GM19395 (cell line): ENCODE measurements around the gene TAC1.
"Not testable (repeated sequence)": the region's sequence is repeated elsewhere in the genome, so short reads cannot be mapped to it uniquely, and the experiment has no call there.

ENCODE experiments used
- ATAC-seq: cut with Tn5 transposase; IDR thresholded peaks from one replicate; pipeline ENCODE4 v1.9.1; 2021; ENCODE audit warnings: mild to moderate bottlenecking, moderate library complexity; ENCODE audit not compliant: unreplicated experiment

Gene TAC1, protein sequence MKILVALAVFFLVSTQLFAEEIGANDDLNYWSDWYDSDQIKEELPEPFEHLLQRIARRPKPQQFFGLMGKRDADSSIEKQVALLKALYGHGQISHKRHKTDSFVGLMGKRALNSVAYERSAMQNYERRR

DNA sequence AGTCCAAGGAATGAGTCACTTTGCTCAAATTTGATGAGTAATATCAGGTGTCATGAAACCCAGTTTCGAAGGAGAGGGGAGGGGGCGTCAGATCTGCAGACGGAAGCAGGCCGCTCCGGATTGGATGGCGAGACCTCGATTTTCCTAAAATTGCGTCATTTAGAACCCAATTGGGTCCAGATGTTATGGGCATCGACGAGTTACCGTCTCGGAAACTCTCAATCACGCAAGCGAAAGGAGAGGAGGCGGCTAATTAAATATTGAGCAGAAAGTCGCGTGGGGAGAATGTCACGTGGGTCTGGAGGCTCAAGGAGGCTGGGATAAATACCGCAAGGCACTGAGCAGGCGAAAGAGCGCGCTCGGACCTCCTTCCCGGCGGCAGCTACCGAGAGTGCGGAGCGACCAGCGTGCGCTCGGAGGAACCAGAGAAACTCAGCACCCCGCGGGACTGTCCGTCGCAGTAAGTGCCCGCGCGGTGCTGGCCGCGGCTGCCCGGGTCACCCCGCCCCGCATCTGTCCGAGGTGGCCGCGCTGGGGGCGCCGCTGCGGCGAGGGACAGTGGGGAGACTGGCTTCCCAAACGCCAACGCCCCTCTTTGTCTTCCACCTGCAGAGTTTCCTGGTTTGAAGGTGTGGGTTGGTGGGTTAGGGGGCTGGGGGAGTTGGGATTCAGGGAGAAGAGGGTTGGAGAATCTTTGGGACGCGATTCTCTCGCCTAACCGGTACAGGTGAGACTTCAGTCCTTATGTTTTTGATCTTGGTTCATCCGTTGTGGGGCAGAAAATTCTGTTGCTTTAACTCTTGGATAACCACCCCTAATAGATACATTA lies at the start of gene TAC1:
Gene TAC1, plus strand, starts transcription at position 351 of the 829 bp plus-strand sequence. CDS start 527 bp downstream, outside the sequence.
- no peak for ATAC-seq

DNA sequence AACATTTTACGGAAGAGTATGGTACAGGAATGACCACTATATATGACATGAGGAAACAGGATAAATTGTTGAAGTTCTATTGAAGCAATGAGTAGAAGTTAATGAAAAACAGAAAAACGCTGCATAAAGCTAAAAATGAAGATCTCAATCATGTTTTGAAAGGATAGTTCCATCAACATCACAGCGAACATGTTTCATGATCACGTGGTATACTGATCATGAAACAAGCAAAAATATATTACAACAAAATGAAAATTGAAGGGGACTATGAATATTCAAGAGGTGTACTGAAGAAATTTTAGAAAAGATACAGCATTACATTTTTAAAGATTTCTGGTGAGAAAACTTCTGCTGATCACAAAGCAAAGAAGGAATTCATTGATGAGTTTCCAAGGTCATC lies 45.9 kb upstream of the TAC1 start:
- ATAC-seq = no peak

DNA sequence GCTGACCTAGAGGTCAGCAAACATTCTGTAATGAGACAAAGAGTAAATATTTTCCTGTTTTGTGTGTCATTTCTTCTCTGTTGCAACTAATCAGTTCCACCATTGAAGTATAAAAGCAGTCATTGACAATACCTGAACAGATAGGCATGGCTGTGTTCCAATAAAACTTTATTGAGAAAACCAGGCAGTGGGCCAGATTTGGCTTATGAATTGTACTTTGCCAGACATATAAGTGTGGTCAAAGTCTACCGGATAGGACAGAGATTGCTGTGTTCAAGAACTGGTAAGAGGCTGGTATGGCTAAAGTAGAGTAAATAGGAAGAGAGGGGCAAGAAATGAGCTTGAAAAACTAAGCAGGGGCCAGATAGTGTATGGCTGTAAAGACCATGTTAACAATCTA lies 38.3 kb upstream of the TAC1 start:
- no peak for ATAC-seq

DNA sequence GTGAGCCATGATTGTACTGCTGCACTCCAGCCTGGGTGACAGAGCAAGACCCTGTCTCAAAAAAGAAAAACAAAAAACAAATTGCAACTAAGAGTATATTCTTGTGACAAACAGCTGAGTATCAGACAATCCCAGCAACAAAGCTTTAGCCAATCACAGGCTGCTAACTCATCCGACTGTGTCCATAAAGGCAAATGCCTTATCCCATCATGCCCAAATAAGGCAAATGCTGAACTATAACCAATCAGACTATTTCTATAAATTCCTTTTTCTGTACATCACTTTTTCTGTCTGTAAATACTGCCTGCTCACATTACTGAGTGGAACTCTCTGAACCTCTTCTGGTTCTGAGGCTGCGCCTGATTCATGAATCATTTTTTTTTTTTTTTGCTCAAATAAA lies 37.5 kb upstream of the TAC1 start:
- no peak for ATAC-seq

DNA sequence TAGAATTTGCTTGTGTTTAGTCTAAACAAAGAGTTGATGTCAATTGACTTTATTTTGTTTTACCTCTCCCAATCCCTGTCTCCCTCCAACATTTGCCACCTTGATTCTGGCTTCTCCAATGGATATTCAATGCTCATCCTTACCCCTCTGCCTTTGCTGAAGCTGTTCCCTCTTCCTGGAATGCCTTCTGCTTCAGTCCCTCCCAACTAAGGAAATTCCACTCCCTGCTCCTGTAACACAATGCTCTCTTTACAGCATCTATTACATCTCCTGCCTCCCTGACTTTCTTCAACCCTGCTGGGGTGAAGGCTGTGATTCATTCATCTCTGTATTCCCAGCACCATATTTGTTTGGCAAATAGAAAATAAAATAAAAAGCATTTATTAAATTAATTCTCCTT lies 34.5 kb upstream of the TAC1 start:
- no peak for ATAC-seq

DNA sequence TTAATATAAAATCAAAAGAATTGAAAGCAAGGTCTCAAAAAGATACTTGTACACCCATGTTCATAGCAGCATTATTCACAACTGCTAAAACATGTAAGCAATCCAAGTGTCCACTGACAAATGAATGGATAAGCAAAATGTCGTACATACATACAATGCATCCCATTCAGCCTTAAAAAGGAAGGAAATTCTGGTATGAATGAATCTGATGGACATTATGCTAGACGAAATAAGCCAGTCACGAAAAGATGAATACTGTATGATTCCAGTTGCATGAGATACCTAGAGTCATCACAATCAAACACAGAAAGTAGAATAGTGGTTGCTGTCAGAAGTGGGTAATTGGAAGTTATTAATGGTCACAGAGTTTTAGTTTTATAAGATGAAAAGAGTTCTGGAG lies 9.5 kb upstream of the TAC1 start:
- no peak for ATAC-seq

DNA sequence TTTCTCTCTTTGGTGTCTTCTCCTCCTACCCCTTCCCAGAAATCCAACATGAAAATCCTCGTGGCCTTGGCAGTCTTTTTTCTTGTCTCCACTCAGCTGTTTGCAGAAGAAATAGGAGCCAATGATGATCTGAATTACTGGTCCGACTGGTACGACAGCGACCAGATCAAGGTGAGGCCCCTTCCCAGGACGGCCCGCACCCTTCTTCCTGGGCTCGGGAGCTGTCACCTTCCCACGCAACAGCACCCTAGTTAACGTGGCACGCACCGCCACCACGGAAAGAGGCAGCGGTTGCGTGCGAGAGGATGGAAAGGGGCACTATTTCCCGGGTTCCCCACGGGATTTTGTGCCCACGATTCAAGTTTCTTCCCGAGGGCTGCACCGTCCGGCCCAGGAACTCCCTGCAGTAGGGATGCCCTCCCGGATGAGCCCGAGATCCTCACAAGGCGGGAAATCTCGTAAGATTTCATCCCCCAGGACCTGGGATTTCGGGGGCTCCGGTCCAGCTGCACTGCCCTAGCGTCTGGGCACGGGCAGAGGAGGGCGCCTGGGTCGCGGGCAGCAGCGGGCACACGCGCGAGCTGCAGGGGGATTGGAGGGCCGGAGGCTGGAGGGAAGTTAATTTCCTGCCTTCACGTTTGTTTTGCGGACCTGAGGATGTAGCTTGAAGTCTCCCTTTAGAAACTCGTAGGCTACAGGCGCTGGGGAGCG lies 834 bp downstream of the TAC1 start:
- ATAC-seq = no peak

DNA sequence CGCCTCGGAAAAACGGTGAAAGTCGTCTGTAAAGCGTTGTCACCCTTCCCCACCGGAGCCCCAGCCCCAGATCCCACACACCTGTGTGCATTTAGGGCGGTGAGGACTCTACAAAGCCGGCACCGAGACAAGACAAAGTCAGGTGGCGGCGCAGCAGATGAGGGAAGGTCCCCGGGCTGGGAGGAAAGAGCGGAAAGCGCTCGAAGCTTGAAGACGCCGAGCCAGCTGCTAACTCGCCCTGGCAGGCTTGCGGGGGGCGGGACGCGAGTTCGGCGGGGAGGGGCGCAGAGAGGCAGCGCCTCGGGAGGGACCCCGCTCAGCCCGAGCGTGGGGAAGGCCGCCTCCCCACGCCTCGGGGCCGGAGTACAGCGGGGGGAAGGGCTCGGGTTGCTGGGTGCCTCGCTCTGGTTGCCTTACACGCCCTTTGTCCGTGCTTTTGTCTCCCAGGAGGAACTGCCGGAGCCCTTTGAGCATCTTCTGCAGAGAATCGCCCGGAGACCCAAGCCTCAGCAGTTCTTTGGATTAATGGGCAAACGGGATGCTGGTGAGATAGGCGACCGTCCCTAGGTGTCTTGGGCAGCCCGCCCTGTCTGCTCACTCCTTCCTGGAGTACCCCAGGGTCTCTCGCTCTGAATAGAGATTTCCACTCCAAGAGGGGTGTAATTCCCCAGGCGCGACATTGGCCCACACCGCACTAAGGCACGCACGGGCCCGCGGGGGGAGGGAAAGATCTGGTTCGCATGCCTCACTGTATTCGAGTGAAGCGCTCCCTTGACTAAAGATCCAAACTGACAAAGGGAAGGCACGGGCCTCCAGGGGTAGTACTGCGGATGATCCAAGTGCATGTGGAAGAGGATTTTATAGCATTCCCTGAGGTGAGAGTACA lies 1.6 kb downstream of the TAC1 start:
- no peak for ATAC-seq

DNA sequence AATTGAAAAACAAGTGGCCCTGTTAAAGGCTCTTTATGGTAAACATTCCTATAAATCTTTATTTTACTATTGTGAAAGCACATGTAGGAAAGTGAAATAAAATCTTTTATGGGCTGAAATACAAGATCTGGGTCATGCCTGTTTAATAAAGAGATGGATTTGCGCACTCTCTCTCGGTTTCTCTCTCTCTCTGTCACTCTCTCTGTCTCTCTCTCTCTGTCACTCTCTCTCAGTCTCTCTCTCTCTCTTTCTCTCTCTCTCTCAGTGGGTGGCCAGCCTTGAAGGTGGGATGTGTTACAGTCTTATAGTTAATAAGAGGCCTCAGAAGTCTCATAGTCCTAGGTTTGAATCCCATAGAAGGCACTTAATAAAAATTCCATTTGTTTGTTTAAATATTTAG lies 2.4 kb downstream of the TAC1 start:
- no peak for ATAC-seq

DNA sequence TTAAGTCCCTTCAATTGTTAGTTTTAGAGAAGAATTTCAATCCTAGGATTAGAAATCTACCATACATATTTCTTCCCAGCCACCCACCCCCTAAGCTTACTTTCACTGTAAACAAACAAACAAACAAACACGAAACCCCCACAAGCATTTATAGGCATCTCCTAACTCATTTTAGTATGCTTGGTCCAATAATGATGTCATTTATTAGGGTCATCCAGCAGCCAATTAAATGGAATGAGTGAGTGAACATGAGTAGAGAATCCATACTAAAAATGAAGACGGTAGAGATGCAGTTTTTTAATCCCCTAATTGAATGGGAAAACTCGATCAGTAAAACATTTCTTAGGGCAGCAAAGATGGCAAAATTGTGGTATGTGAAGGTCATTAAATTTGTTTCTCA lies 3.2 kb downstream of the TAC1 start:
- no peak for ATAC-seq

DNA sequence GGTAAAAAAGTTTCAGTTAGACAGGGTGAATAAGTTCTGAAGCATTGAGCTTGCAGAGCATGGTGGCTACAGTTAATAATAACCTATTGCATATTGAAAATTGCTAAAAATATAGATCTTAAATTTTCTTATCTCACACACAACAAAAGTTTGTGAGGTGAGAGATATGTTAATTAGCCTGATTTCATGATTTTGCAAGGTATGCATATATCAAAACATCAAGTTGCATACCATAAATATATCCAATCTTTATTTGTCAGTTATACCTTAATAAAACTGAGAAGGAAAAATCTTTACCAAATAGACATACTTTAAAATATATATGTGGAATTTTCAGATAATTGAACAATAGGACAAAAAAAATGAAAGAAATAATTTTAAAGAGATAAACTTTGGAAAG lies 16.6 kb downstream of the TAC1 start:
- ATAC-seq = no peak

DNA sequence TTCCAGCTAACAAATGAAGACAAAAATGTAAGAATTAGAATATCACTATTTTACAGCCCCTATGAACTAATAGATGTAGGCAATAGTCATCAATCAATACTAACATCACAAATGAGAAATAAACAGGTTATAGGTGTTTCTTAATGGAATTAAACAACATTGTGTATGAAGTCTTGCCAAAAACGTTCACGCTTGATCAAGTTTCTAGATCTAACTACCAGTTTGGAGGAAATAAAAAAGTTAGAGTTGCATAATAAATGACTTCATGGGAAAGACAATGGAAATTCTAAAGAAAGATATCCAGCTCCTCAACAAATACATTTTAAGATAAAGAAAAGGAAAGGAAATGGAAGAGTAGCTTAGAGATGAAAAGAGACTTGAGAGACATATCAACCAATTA lies 19.7 kb downstream of the TAC1 start:
- no peak for ATAC-seq

DNA sequence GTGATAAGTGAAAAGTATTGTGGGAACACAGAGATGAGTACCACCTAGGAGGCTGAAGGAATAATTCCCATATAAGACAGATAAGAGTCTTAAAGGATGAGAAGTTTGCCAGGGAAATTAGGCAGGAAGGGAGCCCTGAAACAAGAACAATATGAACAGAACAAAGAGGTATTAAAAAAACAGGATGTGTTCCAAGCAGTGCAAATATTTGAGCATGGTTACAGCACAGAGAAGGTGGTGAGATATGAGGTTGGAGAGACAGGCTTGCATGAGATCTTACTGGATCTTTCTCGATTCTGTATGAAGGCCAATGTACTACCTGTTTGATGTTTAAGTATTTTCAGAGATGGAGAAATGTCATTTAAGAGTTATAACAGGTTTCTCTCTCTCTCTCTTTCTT lies 20.3 kb downstream of the TAC1 start:
- ATAC-seq = no peak

DNA sequence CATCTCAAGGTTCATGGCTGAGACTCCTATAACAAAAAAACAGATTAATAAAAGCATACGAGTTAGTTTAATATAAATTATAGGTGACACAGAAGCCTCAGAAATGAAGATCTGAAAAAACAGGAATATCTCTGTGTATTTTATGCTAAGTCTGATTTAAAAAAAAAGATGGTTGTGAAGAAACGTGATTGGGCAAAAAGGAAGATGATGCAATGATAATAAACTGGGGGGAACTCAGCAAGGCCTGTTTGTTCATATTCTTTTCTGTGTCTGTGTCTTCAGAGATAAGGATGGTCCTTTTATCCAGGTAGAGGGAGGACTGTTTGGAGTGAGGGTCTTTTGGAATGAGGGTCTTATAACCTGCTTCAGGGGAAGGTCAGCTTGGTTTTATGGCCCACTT lies 25.9 kb downstream of the TAC1 start:
- no peak for ATAC-seq

DNA sequence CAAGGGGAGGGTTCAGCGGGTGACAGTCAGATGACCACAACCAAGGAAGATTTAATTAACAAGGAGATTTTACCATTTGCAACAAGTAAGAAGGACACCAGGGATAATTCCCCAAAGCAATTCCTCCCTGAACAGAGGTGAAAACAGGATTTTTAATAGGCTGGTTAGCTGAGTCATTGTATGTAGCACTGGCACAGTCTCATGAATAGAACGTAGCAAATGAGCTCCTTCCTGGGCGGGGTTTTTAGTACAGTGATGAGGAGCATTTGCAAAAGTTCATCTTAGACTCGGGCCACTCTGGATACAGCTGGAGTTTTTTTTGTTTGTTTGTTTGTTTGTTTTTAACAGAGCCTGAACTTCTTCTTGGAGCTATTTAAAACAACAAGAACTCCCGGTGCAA lies 39.0 kb downstream of the TAC1 start:
- no peak for ATAC-seq

DNA sequence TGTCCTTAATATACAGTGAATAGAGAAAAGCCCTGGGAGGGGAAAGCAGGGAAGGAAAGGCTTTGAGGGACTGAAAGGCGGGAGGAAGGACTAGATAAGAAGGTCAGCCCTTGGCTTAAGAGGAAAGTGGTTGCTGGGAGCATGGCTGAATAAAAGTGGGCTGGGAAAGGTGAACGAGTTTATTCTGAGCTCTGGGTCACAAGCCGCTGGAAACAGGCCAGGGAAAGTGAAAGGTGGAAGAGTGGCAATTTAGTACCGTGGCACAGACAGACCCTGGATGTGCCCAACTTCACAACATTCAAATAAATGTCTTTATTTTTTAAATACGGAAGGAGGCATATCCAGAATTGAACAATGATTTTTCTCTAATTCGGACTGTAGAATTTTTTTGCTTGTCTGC lies 39.7 kb downstream of the TAC1 start:
- ATAC-seq = no peak

DNA sequence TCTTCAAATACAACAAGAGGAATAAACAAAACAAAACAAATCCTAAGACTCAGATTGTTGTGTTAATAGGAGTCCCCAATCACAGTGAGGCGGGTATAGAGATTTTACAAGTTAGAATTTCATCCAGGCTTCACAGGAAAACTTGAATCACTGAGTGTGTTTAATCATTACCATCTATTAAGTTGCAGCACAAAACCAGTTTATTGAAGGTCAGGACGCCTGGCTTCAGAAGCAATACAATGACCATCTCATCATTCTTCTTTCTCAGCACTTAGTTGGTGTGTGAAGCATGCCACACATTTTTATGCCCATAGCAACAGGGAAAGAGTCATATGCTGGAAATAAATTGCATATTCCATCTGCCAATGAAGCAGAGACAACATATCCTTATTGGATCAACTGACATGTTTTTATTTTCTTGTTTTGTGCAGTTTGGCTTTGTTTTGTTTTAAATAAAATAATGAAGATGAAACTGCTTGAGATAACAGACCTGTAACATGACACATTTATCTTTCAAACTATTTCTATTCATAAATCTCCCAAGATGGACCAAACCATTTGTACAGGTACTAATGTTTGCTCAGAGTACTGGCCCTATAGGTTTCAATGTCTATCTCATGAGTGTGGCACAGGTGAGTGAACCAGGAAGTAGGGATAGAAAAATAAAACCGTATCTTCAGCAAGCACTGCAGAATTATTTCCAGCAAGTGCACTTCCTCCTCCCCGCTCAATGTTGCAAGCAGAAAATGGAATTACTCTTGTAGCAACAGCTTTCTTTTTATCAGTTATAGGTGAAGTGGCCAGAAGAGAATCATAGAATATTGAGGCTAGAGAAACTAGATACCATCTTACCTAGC lies 40.4 kb downstream of the TAC1 start:
- ATAC-seq = no peak

DNA sequence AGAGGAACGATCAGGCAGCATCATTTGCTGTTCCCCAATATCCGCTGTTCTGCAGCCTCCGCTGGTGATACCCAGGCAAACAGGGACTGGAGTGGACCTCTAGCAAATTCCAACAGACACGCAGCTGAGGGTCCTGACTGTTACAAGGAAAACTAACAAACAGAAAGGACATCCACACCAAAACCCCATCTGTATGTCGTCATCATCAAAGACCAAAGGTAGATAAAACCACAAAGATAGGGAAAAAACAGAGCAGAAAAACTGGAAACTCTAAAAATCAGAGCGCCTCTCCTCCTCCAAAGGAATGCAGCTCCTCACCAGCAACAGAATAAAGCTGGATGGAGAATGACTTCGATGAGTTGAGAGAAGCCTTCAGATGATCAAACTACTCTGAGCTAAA lies 54.5 kb downstream of the TAC1 start:
- ATAC-seq = not testable (repeated sequence)
